GM23338 (cell line): Measurements from ENCODE around the gene AMBRA1. TPM values are rescaled to one million over a fixed set of nuclear protein-coding genes. Genes with fewer than 3 reads are reported as not detected.

Source experiments
- ATAC-seq: fragments of 200-7000 bp; cut with Tn5 transposase; 3 replicates; pipeline ENCODE4 v1.9.1; 2020
- DNase-seq: peaks from one replicate; pipeline ENCODE4 v3.0.0-alpha.2; 2015; ENCODE audit warnings: low spot score
- H2AFZ ChIP-seq: fragments of 200-600 bp; sonication (generic); 2 replicates; pipeline ENCODE4 v1.8.0; 2016; ENCODE audit warnings: antibody characterized with exemption, mild to moderate bottlenecking, moderate library complexity
- H3F3A ChIP-seq: fragments of 200-600 bp; sonication (generic); replicated peaks from 2 replicates; pipeline ENCODE4 v1.8.0; 2017; ENCODE audit warnings: antibody characterized with exemption, mixed run types, low read depth
- H3K27ac ChIP-seq: fragments of 200-600 bp; sonication (generic); 2 replicates; pipeline ENCODE4 v1.6.1; 2016; ENCODE audit warnings: low read depth
- H3K27me3 ChIP-seq: fragments of 200-600 bp; sonication (generic); 2 replicates; pipeline ENCODE4 v1.8.0; 2016; ENCODE audit warnings: mild to moderate bottlenecking, mixed run types, moderate library complexity; ENCODE audit not compliant: insufficient read depth
- H3K36me3 ChIP-seq: fragments of 200-600 bp; sonication (generic); 2 replicates; pipeline ENCODE4 v1.8.0; 2016; ENCODE audit warnings: mild to moderate bottlenecking; ENCODE audit not compliant: insufficient read depth
- H3K4me1 ChIP-seq: fragments of 200-600 bp; sonication (generic); 2 replicates; pipeline ENCODE4 v1.8.0; 2016; ENCODE audit warnings: mild to moderate bottlenecking, moderate library complexity; ENCODE audit not compliant: insufficient read depth
- H3K4me2 ChIP-seq: fragments of 200-600 bp; sonication (generic); 2 replicates; pipeline ENCODE4 v1.7.1; 2017; ENCODE audit warnings: mixed run types
- H3K4me3 ChIP-seq: fragments of 200-600 bp; sonication (generic); 2 replicates; pipeline ENCODE4 v1.6.1; 2016; ENCODE audit warnings: mixed run types
- H3K79me2 ChIP-seq: fragments of 200-600 bp; sonication (generic); replicated peaks from 2 replicates; pipeline ENCODE4 v1.8.0; 2017; ENCODE audit warnings: mild to moderate bottlenecking; ENCODE audit not compliant: insufficient read depth
- H3K9me2 ChIP-seq: fragments of 200-600 bp; sonication (generic); 2 replicates; pipeline ENCODE4 v1.8.0; 2017; ENCODE audit not compliant: insufficient read depth
- H4K20me1 ChIP-seq: fragments of 200-600 bp; sonication (generic); replicated peaks from 2 replicates; pipeline ENCODE4 v1.8.0; 2017; ENCODE audit warnings: mild to moderate bottlenecking; ENCODE audit not compliant: insufficient read depth
- H3K27ac Mint-ChIP-seq: 2 replicates; pipeline ENCODE4 v1.8.0; 2020; ENCODE audit warnings: inconsistent platforms, mild to moderate bottlenecking, moderate library complexity, mixed read lengths
- H3K27me3 Mint-ChIP-seq: 3 replicates; pipeline ENCODE4 v1.8.0; 2022; ENCODE audit warnings: low read depth, mild to moderate bottlenecking, moderate library complexity, mixed read lengths, inconsistent platforms; ENCODE audit not compliant: insufficient read depth, poor library complexity
- H3K36me3 Mint-ChIP-seq: 3 replicates; pipeline ENCODE4 v1.8.0; 2021; ENCODE audit warnings: low read depth, mild to moderate bottlenecking, inconsistent platforms, moderate library complexity, mixed read lengths
- H3K4me1 Mint-ChIP-seq: 3 replicates; pipeline ENCODE4 v1.8.0; 2020; ENCODE audit warnings: mild to moderate bottlenecking, inconsistent platforms, mixed read lengths
- H3K4me3 Mint-ChIP-seq: 3 replicates; pipeline ENCODE4 v1.8.0; 2021; ENCODE audit warnings: moderate library complexity, mild to moderate bottlenecking, inconsistent platforms, mixed read lengths
- H3K9me3 Mint-ChIP-seq: 3 replicates; pipeline ENCODE4 v1.8.0; 2020; ENCODE audit warnings: moderate library complexity, mild to moderate bottlenecking, inconsistent platforms, mixed read lengths
- CREB1 ChIP-seq: fragments of 250-450 bp; sonication (Bioruptor Pico); IDR thresholded peaks from 2 replicates; pipeline ENCODE4 v1.5.0; 2020; ENCODE audit warnings: low read depth, mild to moderate bottlenecking, moderate library complexity
- EZH2phosphoT487 ChIP-seq: fragments of 200-600 bp; sonication (generic); IDR thresholded peaks from one replicate; pipeline ENCODE4 v1.8.1; 2018; ENCODE audit warnings: antibody characterized with exemption; ENCODE audit not compliant: unreplicated experiment
- JUNB ChIP-seq: IDR thresholded peaks from one replicate; pipeline ENCODE4 v1.6.1; 2016; ENCODE audit warnings: antibody characterized with exemption; ENCODE audit not compliant: unreplicated experiment
- NANOG ChIP-seq: IDR thresholded peaks from 2 replicates; pipeline ENCODE4 v1.6.1; 2016; ENCODE audit warnings: antibody characterized with exemption, borderline replicate concordance
- POLR2AphosphoS5 ChIP-seq: IDR thresholded peaks from 2 replicates; pipeline ENCODE4 v1.6.1; 2016; ENCODE audit warnings: antibody characterized with exemption, low read depth
- REST ChIP-seq: IDR thresholded peaks from one replicate; pipeline ENCODE4 v1.6.1; 2018; ENCODE audit warnings: antibody characterized with exemption; ENCODE audit not compliant: unreplicated experiment
- STAT1 ChIP-seq: IDR thresholded peaks from one replicate; pipeline ENCODE4 v1.6.1; 2016; ENCODE audit warnings: antibody characterized with exemption; ENCODE audit not compliant: unreplicated experiment
- ZNF114 ChIP-seq: fragments of 250-450 bp; sonication (Bioruptor Pico); IDR thresholded peaks from 2 replicates; pipeline ENCODE4 v1.5.0; 2020; ENCODE audit warnings: mild to moderate bottlenecking, moderate library complexity
- ZNF331 ChIP-seq: fragments of 250-450 bp; sonication (Bioruptor Pico); IDR thresholded peaks from 2 replicates; pipeline ENCODE4 v1.5.0; 2020; ENCODE audit warnings: low read depth, mild to moderate bottlenecking, moderate library complexity
- polyA plus RNA-seq: library from polyadenylated mRNA; unstranded; fragments of >200 nt; fragmentation: Nextera tagmentation; extraction: Ambion mirVana; gene quantifications from 2 replicates; pipeline ENCODE4 v1.2.1, GENCODE V29; 2016
- total RNA-seq: library from RNA; depleted of rRNA; stranded (reverse); fragments of >200 nt; shearing (Covaris generic); gene quantifications from 2 replicates; pipeline ENCODE4 v1.2.3, GENCODE V29; 2014
- TF ChIP-seq, protein P1 (sequence below): IDR thresholded peaks from 2 replicates; pipeline ENCODE4 v1.6.1; 2016; ENCODE audit warnings: antibody characterized with exemption
- TF ChIP-seq, protein P2 (sequence below): fragments of 250-450 bp; sonication (Bioruptor Pico); IDR thresholded peaks from 2 replicates; pipeline ENCODE4 v1.5.0; 2020; ENCODE audit warnings: mild to moderate bottlenecking, moderate library complexity

Gene AMBRA1
- total and polyA plus RNA-seq, 2 experiments from 2014 or later = 8.3 to 34.8 TPM

DNA sequence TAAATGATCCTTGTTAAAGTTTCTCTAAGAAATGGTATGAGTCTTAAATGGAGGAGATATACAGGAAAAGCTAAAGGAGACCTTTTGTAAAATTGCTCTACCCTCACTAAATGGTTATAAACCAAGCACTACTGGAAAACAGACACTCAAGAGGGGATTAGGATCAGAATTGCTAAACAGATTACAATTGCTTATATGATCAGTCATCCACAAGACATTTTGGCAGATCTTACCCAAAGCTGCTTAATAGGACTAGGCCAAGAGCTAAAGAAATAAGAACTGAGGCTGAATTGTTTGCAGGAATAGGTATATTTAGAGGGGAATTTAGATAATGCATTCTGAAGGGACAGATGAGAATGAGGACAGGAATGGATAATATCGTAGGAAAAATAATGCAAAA is 13.7 kb upstream of the AMBRA1 start (continued):
- TF ChIP-seq REST (no peak), STAT1 (no peak)

GRCh38 chr11:46604796-46605195 is 11.0 kb upstream of the AMBRA1 start:
- Histone ChIP-seq H3K27ac (no peak overlapping the region), H3K4me1 (no peaks in the 10 kb centered on the region), H2AFZ (no peak overlapping the region), H3F3A (0 out of 2 replicates have a peak, but pooled peaks cover 4% of the 10 kb centered on the region), H3K4me2 (no peak overlapping the region), H3K79me2 (no peaks in the 10 kb centered on the region), H3K36me3 (no peaks in the 10 kb centered on the region), H3K27me3 (no peaks in the 10 kb centered on the region), H3K9me2 (no peaks in the 10 kb centered on the region), H3K4me3 (no peak overlapping the region), H4K20me1 (no peaks in the 10 kb centered on the region; the same call in 1 of the 2 replicates)
- DNase-seq (no peak), ATAC-seq (no peak)
- Mint-ChIP-seq H3K27ac (no peak overlapping the region), H3K27me3 (peaks cover 4% of the 10 kb centered on the region), H3K4me3 (no peak overlapping the region), H3K9me3 (no peaks in the 10 kb centered on the region; the same call in 2 of the 3 replicates), H3K4me1 (no peaks in the 10 kb centered on the region), H3K36me3 (no peaks in the 10 kb centered on the region)
- TF ChIP-seq, protein P1, sequence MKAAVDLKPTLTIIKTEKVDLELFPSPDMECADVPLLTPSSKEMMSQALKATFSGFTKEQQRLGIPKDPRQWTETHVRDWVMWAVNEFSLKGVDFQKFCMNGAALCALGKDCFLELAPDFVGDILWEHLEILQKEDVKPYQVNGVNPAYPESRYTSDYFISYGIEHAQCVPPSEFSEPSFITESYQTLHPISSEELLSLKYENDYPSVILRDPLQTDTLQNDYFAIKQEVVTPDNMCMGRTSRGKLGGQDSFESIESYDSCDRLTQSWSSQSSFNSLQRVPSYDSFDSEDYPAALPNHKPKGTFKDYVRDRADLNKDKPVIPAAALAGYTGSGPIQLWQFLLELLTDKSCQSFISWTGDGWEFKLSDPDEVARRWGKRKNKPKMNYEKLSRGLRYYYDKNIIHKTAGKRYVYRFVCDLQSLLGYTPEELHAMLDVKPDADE = no peak
- TF ChIP-seq NANOG (no peak), EZH2phosphoT487 (no peak), REST (no peak), ZNF114 (no peak), POLR2AphosphoS5 (no peak), CREB1 (CRISPR knock-in tag) (no peak), ZNF331 (CRISPR knock-in tag) (no peak), STAT1 (no peak), JUNB (no peak)
- TF ChIP-seq, protein P2, sequence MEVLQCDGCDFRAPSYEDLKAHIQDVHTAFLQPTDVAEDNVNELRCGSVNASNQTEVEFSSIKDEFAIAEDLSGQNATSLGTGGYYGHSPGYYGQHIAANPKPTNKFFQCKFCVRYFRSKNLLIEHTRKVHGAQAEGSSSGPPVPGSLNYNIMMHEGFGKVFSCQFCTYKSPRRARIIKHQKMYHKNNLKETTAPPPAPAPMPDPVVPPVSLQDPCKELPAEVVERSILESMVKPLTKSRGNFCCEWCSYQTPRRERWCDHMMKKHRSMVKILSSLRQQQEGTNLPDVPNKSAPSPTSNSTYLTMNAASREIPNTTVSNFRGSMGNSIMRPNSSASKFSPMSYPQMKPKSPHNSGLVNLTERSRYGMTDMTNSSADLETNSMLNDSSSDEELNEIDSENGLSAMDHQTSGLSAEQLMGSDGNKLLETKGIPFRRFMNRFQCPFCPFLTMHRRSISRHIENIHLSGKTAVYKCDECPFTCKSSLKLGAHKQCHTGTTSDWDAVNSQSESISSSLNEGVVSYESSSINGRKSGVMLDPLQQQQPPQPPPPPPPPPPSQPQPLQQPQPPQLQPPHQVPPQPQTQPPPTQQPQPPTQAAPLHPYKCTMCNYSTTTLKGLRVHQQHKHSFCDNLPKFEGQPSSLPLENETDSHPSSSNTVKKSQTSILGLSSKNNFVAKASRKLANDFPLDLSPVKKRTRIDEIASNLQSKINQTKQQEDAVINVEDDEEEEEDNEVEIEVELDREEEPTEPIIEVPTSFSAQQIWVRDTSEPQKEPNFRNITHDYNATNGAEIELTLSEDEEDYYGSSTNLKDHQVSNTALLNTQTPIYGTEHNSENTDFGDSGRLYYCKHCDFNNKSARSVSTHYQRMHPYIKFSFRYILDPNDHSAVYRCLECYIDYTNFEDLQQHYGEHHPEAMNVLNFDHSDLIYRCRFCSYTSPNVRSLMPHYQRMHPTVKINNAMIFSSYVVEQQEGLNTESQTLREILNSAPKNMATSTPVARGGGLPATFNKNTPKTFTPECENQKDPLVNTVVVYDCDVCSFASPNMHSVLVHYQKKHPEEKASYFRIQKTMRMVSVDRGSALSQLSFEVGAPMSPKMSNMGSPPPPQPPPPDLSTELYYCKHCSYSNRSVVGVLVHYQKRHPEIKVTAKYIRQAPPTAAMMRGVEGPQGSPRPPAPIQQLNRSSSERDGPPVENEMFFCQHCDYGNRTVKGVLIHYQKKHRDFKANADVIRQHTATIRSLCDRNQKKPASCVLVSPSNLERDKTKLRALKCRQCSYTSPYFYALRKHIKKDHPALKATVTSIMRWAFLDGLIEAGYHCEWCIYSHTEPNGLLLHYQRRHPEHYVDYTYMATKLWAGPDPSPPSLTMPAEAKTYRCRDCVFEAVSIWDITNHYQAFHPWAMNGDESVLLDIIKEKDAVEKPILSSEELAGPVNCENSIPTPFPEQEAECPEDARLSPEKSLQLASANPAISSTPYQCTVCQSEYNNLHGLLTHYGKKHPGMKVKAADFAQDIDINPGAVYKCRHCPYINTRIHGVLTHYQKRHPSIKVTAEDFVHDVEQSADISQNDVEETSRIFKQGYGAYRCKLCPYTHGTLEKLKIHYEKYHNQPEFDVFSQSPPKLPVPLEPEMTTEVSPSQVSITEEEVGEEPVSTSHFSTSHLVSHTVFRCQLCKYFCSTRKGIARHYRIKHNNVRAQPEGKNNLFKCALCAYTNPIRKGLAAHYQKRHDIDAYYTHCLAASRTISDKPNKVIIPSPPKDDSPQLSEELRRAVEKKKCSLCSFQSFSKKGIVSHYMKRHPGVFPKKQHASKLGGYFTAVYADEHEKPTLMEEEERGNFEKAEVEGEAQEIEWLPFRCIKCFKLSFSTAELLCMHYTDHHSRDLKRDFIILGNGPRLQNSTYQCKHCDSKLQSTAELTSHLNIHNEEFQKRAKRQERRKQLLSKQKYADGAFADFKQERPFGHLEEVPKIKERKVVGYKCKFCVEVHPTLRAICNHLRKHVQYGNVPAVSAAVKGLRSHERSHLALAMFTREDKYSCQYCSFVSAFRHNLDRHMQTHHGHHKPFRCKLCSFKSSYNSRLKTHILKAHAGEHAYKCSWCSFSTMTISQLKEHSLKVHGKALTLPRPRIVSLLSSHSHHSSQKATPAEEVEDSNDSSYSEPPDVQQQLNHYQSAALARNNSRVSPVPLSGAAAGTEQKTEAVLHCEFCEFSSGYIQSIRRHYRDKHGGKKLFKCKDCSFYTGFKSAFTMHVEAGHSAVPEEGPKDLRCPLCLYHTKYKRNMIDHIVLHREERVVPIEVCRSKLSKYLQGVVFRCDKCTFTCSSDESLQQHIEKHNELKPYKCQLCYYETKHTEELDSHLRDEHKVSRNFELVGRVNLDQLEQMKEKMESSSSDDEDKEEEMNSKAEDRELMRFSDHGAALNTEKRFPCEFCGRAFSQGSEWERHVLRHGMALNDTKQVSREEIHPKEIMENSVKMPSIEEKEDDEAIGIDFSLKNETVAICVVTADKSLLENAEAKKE (CRISPR knock-in tag) = no peak
